Bronchial epithelial cell (primary cell): Measurements from ENCODE around the gene MEP1A. TPM values are rescaled to one million over a fixed set of nuclear protein-coding genes. Genes with fewer than 3 reads are reported as not detected.

Source experiments
- DNase-seq: peaks from one replicate; pipeline ENCODE4 v3.0.0-alpha.2; 2010; ENCODE audit warnings: low read depth
- FAIRE-seq: peaks from 2 replicates; lab custom pipeline; 2011; peaks lifted over from hg19 to GRCh38; lab: Jason Lieb, UNC
- H3K27me3 ChIP-seq: 2 replicates; pipeline ENCODE4 v1.5.1; 2011; ENCODE audit warnings: low read length; ENCODE audit not compliant: control insufficient read depth, insufficient read depth
- H3K36me3 ChIP-seq: 2 replicates; pipeline ENCODE4 v1.5.1; 2011; ENCODE audit warnings: low read length; ENCODE audit not compliant: control insufficient read depth, insufficient read depth
- H3K4me3 ChIP-seq: 2 replicates; pipeline ENCODE4 v1.5.1; 2011; ENCODE audit warnings: mild to moderate bottlenecking, low read depth, low read length, control low read depth
- CTCF ChIP-seq: IDR thresholded peaks from 2 replicates; pipeline ENCODE4 v1.5.1; 2011; ENCODE audit warnings: mild to moderate bottlenecking, moderate library complexity, low read length, control low read depth, inconsistent platforms; ENCODE audit not compliant: insufficient read depth, severe bottlenecking
- total RNA-seq: library from RNA; depleted of rRNA; stranded (reverse); fragments of >200 nt; gene quantifications from 2 replicates; pipeline ENCODE4 v1.2.1, GENCODE V29; 2014

The MEP1A gene
- total RNA-seq, 1 donor from 2014 or later: not detected

DNA sequence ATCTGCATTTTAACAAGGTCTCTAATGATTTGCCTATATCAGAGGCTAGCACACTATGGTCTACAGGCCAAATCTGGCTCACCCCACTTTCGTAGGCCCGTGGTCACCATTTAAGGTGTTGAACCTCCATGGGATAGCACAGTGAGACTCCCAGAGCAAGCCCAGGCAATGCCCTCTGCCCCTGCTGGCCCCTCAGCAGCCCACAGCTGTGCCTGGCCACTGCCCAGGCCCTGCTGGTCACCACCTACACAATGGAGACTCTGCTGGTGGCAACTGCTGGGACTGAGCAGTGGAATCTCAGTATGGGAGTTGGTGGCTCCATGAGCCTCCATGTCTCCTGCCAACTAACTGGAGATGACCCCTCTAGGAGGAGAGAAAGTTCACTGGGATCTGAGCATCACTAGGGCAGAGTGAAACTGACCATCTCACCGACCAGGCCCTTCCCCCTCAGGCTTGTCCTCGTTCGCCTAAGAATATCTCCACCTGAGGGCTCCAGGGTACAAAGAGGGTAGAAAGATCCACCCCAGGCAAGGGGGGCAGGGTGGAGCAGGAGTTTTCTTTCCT lies 44.2 kb upstream of the MEP1A start:
- TF ChIP-seq CTCF: no peak
- peak; percentile 70 for FAIRE-seq
- no peaks in the 10 kb centered on the region for H3K27me3 ChIP-seq
- H3K36me3 ChIP-seq: no peaks in the 10 kb centered on the region
- no peak overlapping the region for H3K4me3 ChIP-seq
- DNase-seq: no peak

DNA sequence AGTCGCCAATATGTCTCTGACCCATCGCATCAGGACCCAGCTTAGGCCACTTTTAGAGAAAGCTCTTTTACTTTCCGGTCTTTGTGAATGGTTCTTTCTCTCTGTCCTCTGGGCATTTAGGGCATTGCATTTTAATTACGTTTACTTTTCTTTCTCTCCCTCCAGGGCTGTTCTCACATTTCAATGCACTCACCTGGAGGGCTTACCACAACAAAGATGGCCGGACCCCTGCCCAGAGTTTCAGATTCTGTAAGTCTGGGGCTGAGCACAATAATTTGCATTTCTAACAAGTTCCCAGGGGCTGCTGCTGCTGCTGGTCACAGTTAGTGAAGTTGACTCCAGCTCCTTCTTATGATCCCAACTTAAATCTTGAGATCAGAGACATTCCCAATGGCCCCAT lies 43.5 kb upstream of the MEP1A start:
- no peaks in the 10 kb centered on the region for H3K27me3 ChIP-seq
- no peaks in the 10 kb centered on the region for H3K36me3 ChIP-seq
- no peak for TF ChIP-seq CTCF
- H3K4me3 ChIP-seq: no peak overlapping the region
- DNase-seq: no peak
- FAIRE-seq: no peak

DNA sequence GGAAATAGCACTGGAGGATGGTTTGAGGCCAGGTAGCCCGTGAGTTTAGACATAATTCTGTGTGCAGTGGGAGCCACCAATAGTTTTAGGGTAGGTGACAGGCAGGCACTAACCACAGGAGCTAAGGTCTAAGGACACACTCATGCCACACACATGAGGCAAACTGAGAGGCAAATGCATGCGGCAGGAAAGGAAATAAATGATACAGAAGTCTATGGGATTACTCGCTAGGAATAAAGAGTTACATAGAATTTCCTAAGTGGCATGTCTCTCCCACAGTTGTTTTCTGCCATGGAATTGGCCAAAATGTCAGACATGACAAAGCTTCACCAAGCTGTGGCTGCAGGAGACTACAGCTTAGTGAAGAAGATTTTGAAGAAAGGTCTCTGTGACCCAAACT lies 41.5 kb upstream of the MEP1A start:
- H3K36me3 ChIP-seq: no peaks in the 10 kb centered on the region
- no peak for FAIRE-seq
- H3K27me3 ChIP-seq: no peaks in the 10 kb centered on the region
- TF ChIP-seq CTCF: no peak
- H3K4me3 ChIP-seq: no peak overlapping the region
- no peak for DNase-seq

DNA sequence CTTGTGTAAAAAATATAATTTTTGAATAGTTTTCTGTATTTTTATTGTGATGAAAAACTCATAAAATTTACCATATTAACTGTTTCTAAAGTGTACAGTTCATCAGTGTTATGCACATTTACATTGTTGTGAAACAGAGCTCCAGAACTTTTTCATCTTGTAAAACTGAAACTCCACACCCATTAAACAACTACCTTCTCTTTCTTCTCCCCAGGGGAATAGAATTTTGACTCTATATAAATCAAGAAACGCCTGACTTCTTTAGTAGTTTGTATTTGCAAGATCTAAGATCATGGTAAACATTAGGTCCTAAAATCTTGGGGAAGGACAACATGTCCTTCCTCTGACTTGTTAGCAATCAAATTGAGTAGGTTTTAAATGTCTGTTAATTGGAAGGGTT lies 37.3 kb upstream of the MEP1A start:
- Histone ChIP-seq H3K4me3 (no peak overlapping the region), H3K27me3 (no peaks in the 10 kb centered on the region), H3K36me3 (no peaks in the 10 kb centered on the region)
- no peak for TF ChIP-seq CTCF
- no peak for FAIRE-seq
- DNase-seq: no peak

DNA sequence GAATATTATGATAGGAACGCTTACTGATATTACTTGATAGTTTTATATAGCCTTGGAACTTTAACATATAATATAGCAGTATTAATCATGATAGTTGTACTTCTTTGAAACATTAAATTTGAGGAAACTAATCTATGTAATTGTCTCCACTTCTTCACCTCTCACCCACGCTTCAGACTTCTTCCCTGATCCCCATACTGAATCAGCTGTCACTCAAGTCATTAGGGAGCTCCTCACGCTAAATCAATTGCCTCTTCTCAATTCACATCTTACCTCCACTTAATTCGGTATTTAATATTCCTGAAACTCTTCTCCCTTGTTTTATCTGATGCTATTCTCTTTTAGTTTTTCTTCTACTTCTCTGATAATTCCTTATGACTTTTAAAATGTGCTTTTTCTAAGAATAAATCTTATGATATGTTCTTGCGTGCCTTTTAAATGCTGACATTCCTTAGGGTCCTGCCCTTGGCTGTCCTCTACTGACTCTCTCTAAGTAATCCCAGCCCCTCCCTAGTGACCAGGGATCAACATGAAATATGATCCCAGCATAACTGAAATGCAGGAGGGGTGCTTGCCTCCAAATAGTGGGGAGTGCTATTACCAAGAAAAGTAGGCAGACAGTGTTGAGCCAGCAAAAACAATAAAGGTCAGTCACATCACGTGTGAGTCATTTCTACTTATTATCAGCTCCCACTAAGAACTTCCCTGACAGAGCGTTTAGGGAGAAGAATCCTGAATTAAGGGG lies 36.5 kb upstream of the MEP1A start:
- Histone ChIP-seq H3K36me3 (no peaks in the 10 kb centered on the region), H3K4me3 (no peak overlapping the region), H3K27me3 (no peaks in the 10 kb centered on the region)
- peak; percentile 48 for DNase-seq
- FAIRE-seq: no peak
- TF ChIP-seq CTCF: no peak
